ENCODE results near the gene ZNF483.
A peak's percentile ranks its signal among the peaks of the same experiment; 100 is the strongest.

ZNF483 gene

DNA sequence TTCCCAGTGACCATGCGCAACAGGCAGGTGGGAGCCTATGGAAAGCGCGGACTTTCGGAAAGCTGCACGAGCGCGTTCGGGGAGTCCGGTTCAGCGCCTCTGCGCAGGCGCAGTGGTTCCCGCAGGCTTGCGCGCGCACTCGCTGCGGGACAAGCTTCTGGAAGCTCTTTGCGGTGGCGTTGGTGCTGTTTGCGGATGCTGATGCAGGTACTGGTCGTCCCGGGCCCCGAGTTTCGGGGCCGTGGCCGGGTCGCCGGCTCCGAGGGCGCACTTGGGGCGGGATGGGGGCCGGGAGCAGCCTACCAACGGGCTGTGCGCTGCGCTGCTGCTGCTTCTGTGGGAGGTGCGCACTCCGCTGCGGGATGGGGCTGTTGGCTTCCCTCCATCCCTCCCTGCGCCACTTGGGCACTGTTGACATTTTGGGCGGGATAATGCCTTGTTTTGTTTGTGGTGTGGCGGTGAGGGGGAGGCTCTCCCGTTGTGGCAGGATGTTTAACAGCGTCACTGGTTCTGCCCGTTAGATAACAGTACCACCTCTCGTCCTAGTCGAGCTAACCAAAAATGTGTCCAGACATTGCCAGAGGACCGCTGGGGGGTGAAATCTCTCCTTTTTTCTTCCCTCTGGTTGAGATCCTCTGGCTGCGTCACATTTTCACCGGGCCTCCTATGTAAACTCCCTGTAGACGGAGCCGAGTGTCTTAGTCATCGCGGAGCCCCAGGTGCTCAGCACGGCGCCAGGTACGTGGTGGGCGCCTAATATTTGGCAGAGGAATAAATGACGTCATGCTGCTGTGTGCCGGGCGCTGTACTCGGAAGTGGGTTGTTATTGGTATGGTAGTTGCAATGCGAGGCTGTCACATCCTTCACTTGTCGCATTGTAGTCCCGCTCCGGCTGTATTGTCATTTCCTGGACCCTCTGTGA, at the start of gene ZNF483:
TSS of gene ZNF483 (plus strand) at position 124 of the 922 bp plus-strand sequence. CDS start 2,217 bp downstream, outside the sequence.
- H3K27me3 ChIP-seq (ENCODE audit: low read depth, low read length), result no peaks in the 10 kb centered on the region
- no peaks in the 10 kb centered on the region for H3K79me2 ChIP-seq (ENCODE audit: low read length)
- H3K36me3 ChIP-seq (replicated peaks; ENCODE audit: low read depth, low read length), result no peaks in the 10 kb centered on the region
- H3K9me3 ChIP-seq (ENCODE audit: insufficient read depth, low read length), result no peaks in the 10 kb centered on the region
- H4K20me1 ChIP-seq (ENCODE audit: insufficient read depth, low read length), result no peaks in the 10 kb centered on the region
- 0 out of 2 replicates have a peak, but pooled peaks cover 3% of the 10 kb centered on the region for H3K4me1 ChIP-seq (ENCODE audit: low read length)
- H2AFZ ChIP-seq (ENCODE audit: low read depth, low read length), result peak within 1 kb of the TSS; percentile 81
- TF ChIP-seq, protein P1, sequence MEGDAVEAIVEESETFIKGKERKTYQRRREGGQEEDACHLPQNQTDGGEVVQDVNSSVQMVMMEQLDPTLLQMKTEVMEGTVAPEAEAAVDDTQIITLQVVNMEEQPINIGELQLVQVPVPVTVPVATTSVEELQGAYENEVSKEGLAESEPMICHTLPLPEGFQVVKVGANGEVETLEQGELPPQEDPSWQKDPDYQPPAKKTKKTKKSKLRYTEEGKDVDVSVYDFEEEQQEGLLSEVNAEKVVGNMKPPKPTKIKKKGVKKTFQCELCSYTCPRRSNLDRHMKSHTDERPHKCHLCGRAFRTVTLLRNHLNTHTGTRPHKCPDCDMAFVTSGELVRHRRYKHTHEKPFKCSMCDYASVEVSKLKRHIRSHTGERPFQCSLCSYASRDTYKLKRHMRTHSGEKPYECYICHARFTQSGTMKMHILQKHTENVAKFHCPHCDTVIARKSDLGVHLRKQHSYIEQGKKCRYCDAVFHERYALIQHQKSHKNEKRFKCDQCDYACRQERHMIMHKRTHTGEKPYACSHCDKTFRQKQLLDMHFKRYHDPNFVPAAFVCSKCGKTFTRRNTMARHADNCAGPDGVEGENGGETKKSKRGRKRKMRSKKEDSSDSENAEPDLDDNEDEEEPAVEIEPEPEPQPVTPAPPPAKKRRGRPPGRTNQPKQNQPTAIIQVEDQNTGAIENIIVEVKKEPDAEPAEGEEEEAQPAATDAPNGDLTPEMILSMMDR (IDR thresholded peaks at IDR 0.05; ENCODE audit: low read depth, low read length), result no peak
- TF ChIP-seq EZH2phosphoT487 (IDR thresholded peaks at IDR 0.05; ENCODE audit: low read depth), result no peak
- peak within 1 kb of the TSS; percentile 55 for H3K9ac ChIP-seq (ENCODE audit: low read length)
- H3K27ac ChIP-seq (ENCODE audit: low read length), result no peak within 1 kb of the TSS
- peak within 1 kb of the TSS; percentile 93 for H3K4me2 ChIP-seq (ENCODE audit: low read length)
- peak within 1 kb of the TSS; percentile 89 for H3K4me3 ChIP-seq (ENCODE audit: low read length)

DNA sequence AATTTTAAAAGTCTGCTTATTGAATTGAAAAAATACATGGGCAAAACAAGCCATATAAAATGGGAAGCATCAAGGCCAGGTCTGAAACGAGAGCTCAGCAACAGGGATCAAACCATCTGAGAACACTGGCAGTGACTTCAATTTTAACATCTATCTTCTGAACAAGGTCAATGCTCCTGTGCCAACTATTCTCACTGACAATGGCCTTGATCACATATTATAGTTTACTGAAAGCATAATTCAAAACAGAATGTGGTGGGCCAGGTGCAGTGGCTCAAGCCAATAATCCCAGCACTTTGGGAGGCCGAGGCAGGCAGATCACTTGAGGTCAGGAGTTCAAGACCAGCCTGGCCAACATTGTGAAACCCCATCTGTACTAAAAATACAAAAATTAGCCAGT, 49.8 kb upstream of the ZNF483 start:
- H4K20me1 ChIP-seq (ENCODE audit: insufficient read depth, low read length), result peaks cover 62% of the 10 kb centered on the region
- no peaks in the 10 kb centered on the region for H3K9me3 ChIP-seq (ENCODE audit: insufficient read depth, low read length)
- no peak overlapping the region for H3K9ac ChIP-seq (ENCODE audit: low read length)
- no peaks in the 10 kb centered on the region for H3K36me3 ChIP-seq (replicated peaks; ENCODE audit: low read depth, low read length)
- H3K4me2 ChIP-seq (ENCODE audit: low read length), result no peak overlapping the region
- H3K4me3 ChIP-seq (ENCODE audit: low read length), result no peak overlapping the region
- H3K79me2 ChIP-seq (ENCODE audit: low read length), result peaks cover 100% of the 10 kb centered on the region
- no peak overlapping the region for H2AFZ ChIP-seq (ENCODE audit: low read depth, low read length)
- TF ChIP-seq, protein P1 (IDR thresholded peaks at IDR 0.05; ENCODE audit: low read depth, low read length), result no peak
- no peak for TF ChIP-seq EZH2phosphoT487 (IDR thresholded peaks at IDR 0.05; ENCODE audit: low read depth)
- H3K4me1 ChIP-seq (ENCODE audit: low read length), result no peaks in the 10 kb centered on the region
- H3K27me3 ChIP-seq (ENCODE audit: low read depth, low read length), result no peaks in the 10 kb centered on the region
- no peak overlapping the region for H3K27ac ChIP-seq (ENCODE audit: low read length)

DNA sequence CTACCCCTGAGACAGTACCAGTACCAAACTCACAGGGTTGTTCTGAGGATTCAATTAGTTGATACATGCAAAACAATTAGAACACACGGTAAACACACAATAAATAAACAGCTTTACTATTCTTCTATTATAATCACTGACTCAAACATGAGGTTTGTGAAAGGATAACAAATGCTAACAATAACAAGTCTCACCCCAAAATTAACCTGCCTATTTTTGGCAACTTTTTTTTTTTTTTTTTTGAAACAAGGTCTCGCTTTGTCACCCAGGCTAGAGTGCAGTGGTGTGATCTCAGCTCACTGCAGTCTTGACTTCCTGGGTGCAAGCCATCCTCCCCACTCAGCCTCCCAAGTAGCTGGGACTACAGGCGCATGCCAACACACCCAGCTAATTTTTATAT, 47.3 kb upstream of the ZNF483 start:
- H3K4me3 ChIP-seq (ENCODE audit: low read length), result no peak overlapping the region
- H3K27me3 ChIP-seq (ENCODE audit: low read depth, low read length), result no peaks in the 10 kb centered on the region
- H3K27ac ChIP-seq (ENCODE audit: low read length), result no peak overlapping the region
- no peak overlapping the region for H3K9ac ChIP-seq (ENCODE audit: low read length)
- H3K4me2 ChIP-seq (ENCODE audit: low read length), result no peak overlapping the region
- H3K9me3 ChIP-seq (ENCODE audit: insufficient read depth, low read length), result no peaks in the 10 kb centered on the region
- no peaks in the 10 kb centered on the region for H3K36me3 ChIP-seq (replicated peaks; ENCODE audit: low read depth, low read length)
- TF ChIP-seq, protein P1 (IDR thresholded peaks at IDR 0.05; ENCODE audit: low read depth, low read length), result no peak
- no peak for TF ChIP-seq EZH2phosphoT487 (IDR thresholded peaks at IDR 0.05; ENCODE audit: low read depth)
- peaks cover 6% of the 10 kb centered on the region for H3K4me1 ChIP-seq (ENCODE audit: low read length)
- H3K79me2 ChIP-seq (ENCODE audit: low read length), result peaks cover 100% of the 10 kb centered on the region
- H4K20me1 ChIP-seq (ENCODE audit: insufficient read depth, low read length), result peaks cover 67% of the 10 kb centered on the region
- H2AFZ ChIP-seq (ENCODE audit: low read depth, low read length), result no peak overlapping the region

DNA sequence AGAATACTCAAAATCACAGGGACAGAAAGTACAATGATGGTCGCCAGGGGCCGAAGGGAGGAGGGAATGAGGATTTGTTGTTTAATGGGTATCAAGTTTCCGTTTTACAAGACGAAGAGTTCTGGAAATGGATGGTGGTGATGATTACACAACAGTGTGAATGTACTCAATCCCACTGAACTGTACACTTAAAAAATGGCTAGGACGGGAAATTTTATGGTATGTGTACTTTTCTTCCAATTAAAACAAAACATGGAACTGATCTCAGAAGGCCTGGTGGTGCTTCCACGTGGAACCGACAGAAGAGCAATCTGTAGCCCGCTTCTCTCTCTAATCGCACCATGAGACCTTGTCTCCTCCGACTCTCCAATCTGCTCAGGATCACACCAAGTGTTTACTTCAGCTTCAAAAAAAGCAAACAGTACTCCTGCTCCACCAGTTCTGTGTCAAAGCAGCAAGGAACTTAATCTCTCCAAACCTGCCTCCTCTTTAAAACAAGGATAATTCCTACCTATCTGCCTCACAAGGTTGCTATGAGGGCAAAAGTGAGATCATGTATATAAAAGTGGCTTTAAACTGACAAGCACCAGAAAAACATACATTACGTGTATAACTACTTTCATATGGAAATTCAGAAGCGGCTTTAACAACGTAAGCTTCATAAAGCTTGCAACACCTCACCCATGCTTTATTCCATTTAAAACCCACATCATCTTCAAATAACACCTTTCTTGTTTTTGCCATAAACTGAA, 42.9 kb upstream of the ZNF483 start:
- peak overlapping the region; percentile 78 for H3K4me3 ChIP-seq (ENCODE audit: low read length)
- peaks cover 33% of the 10 kb centered on the region for H4K20me1 ChIP-seq (ENCODE audit: insufficient read depth, low read length)
- no peaks in the 10 kb centered on the region for H3K27me3 ChIP-seq (ENCODE audit: low read depth, low read length)
- no peak overlapping the region for H3K27ac ChIP-seq (ENCODE audit: low read length)
- no peaks in the 10 kb centered on the region for H3K9me3 ChIP-seq (ENCODE audit: insufficient read depth, low read length)
- no peak overlapping the region for H2AFZ ChIP-seq (ENCODE audit: low read depth, low read length)
- peaks cover 78% of the 10 kb centered on the region for H3K79me2 ChIP-seq (ENCODE audit: low read length)
- peak overlapping the region; percentile 66 for H3K4me2 ChIP-seq (ENCODE audit: low read length)
- H3K9ac ChIP-seq (ENCODE audit: low read length), result peak overlapping the region; percentile 80; the same call in 1 of the 2 replicates
- H3K4me1 ChIP-seq (ENCODE audit: low read length), result peaks cover 6% of the 10 kb centered on the region
- no peaks in the 10 kb centered on the region for H3K36me3 ChIP-seq (replicated peaks; ENCODE audit: low read depth, low read length)
- TF ChIP-seq EZH2phosphoT487 (IDR thresholded peaks at IDR 0.05; ENCODE audit: low read depth), result no peak
- TF ChIP-seq, protein P1 (IDR thresholded peaks at IDR 0.05; ENCODE audit: low read depth, low read length), result no peak
